Mesothelial cell of epicardium (in vitro differentiated cells): Measurements from ENCODE around the gene PIP. TPM values are rescaled to one million over a fixed set of nuclear protein-coding genes. Genes with fewer than 3 reads are reported as not detected.
"Not testable (repeated sequence)": the region's sequence is repeated elsewhere in the genome, so short reads cannot be mapped to it uniquely, and the experiment has no call there.

Experiments used
- DNase-seq, 2 experiments: peaks; one replicate each; pipeline ENCODE4 v3.0.0; 2021; ENCODE audit warnings: low spot score in 2 of 2; ENCODE audit not compliant: unreplicated experiment in 2 of 2
- H3K27ac Mint-ChIP-seq: 2 replicates; pipeline ENCODE4 v1.8.0; 2021; ENCODE audit warnings: mixed read lengths
- H3K27me3 Mint-ChIP-seq: 2 replicates; pipeline ENCODE4 v1.8.0; 2021; ENCODE audit warnings: low read depth, mixed read lengths
- H3K36me3 Mint-ChIP-seq: 2 replicates; pipeline ENCODE4 v1.8.0; 2021; ENCODE audit warnings: mixed read lengths
- H3K4me1 Mint-ChIP-seq: 2 replicates; pipeline ENCODE4 v1.8.0; 2021; ENCODE audit warnings: mixed read lengths
- H3K4me3 Mint-ChIP-seq: 2 replicates; pipeline ENCODE4 v1.8.0; 2021; ENCODE audit warnings: mild to moderate bottlenecking, moderate library complexity, mixed read lengths
- H3K9me3 Mint-ChIP-seq: 2 replicates; pipeline ENCODE4 v1.8.0; 2021; ENCODE audit warnings: mixed read lengths
- CTCF ChIP-seq: fragments of 200-600 bp; sonication (generic); IDR thresholded peaks from one replicate; pipeline ENCODE4 v1.5.0; 2021; ENCODE audit warnings: antibody characterized with exemption; ENCODE audit not compliant: unreplicated experiment
- total RNA-seq: library from RNA; stranded (reverse); gene quantifications from 3 replicates; pipeline ENCODE4 v1.2.1, GENCODE V29; 2021

Gene PIP
- not detected in 3 replicates for total RNA-seq

- H3K4me3 Mint-ChIP-seq = no peak within 1 kb of the TSS
- no peaks in the 10 kb centered on the region for H3K9me3 Mint-ChIP-seq
- H3K36me3 Mint-ChIP-seq = no peaks in the 10 kb centered on the region
- H3K27ac Mint-ChIP-seq = no peak within 1 kb of the TSS
- no peak for DNase-seq
- H3K4me1 Mint-ChIP-seq = peaks cover 7% of the 10 kb centered on the region
- peaks cover 9% of the 10 kb centered on the region for H3K27me3 Mint-ChIP-seq
- TF ChIP-seq CTCF = no peak
Observed at GRCh38 chr7:143131781-143132180, at the start of gene PIP. Gene PIP, plus strand, starts transcription at chr7:143132077. Its CDS starts 40 bp downstream, at chr7:143132117.

GRCh38 chr7:143085109-143085508, 46.8 kb upstream of the PIP start:
- H3K36me3 Mint-ChIP-seq = no peaks in the 10 kb centered on the region

GRCh38 chr7:143085610-143086009, 46.3 kb upstream of the PIP start:
- not testable (repeated sequence) for H3K4me1 Mint-ChIP-seq, H3K27me3 Mint-ChIP-seq, H3K27ac Mint-ChIP-seq, H3K4me3 Mint-ChIP-seq, DNase-seq, H3K36me3 Mint-ChIP-seq
- H3K9me3 Mint-ChIP-seq = peaks cover 47% of the 10 kb centered on the region

More at GRCh38 chr7:143085109-143085508, 46.8 kb upstream of the PIP start:
- Mint-ChIP-seq H3K4me3 (no peak overlapping the region), H3K27me3 (no peaks in the 10 kb centered on the region), H3K27ac (no peak overlapping the region), H3K4me1 (no peaks in the 10 kb centered on the region), H3K9me3 (peaks cover 46% of the 10 kb centered on the region)
- no peak for DNase-seq
- TF ChIP-seq CTCF = no peak

GRCh38 chr7:143088549-143089231, 43.2 kb upstream of the PIP start:
- H3K4me3 Mint-ChIP-seq, H3K27me3 Mint-ChIP-seq, DNase-seq, H3K4me1 Mint-ChIP-seq, H3K36me3 Mint-ChIP-seq, H3K27ac Mint-ChIP-seq: not testable (repeated sequence)
- H3K9me3 Mint-ChIP-seq = peaks cover 30% of the 10 kb centered on the region

GRCh38 chr7:143096146-143096545, 35.7 kb upstream of the PIP start:
- no peak for DNase-seq
- Mint-ChIP-seq H3K27ac (no peak overlapping the region), H3K36me3 (peaks cover 4% of the 10 kb centered on the region), H3K27me3 (no peaks in the 10 kb centered on the region), H3K9me3 (peaks cover 50% of the 10 kb centered on the region), H3K4me1 (no peaks in the 10 kb centered on the region), H3K4me3 (no peak overlapping the region)
- TF ChIP-seq CTCF = no peak

- DNase-seq, H3K4me3 Mint-ChIP-seq, H3K27ac Mint-ChIP-seq, H3K36me3 Mint-ChIP-seq, H3K27me3 Mint-ChIP-seq, H3K4me1 Mint-ChIP-seq: not testable (repeated sequence)
- H3K9me3 Mint-ChIP-seq = peaks cover 51% of the 10 kb centered on the region
Observed at GRCh38 chr7:143099579-143099978, 32.3 kb upstream of the PIP start.

GRCh38 chr7:143104759-143105158, 27.1 kb upstream of the PIP start:
- Mint-ChIP-seq H3K27me3 (no peaks in the 10 kb centered on the region), H3K4me3 (no peak overlapping the region), H3K36me3 (peaks cover 2% of the 10 kb centered on the region), H3K4me1 (no peaks in the 10 kb centered on the region), H3K9me3 (peaks cover 16% of the 10 kb centered on the region), H3K27ac (no peak overlapping the region)
- no peak for DNase-seq
- TF ChIP-seq CTCF = no peak

GRCh38 chr7:143108019-143108418, 23.9 kb upstream of the PIP start:
- DNase-seq, H3K27me3 Mint-ChIP-seq, H3K27ac Mint-ChIP-seq, H3K4me1 Mint-ChIP-seq, H3K4me3 Mint-ChIP-seq, H3K9me3 Mint-ChIP-seq, H3K36me3 Mint-ChIP-seq: not testable (repeated sequence)
